HG03095 (cell line): ENCODE results near the gene ZNF148.

Experiments
- ATAC-seq: cut with Tn5 transposase; IDR thresholded peaks from one replicate; pipeline ENCODE4 v1.9.1; 2021; ENCODE audit warnings: moderate library complexity; ENCODE audit not compliant: unreplicated experiment

ZNF148 gene

GRCh38 chr3:125334675-125335560 is 40.2 kb downstream of the ZNF148 start:
- no peak for ATAC-seq

GRCh38 chr3:125332504-125332903 is 42.6 kb downstream of the ZNF148 start:
- ATAC-seq, result no peak

- no peak for ATAC-seq
Measured at GRCh38 chr3:125331243-125331642, 43.9 kb downstream of the ZNF148 start.

- no peak for ATAC-seq
Measured at GRCh38 chr3:125326957-125327356, 48.2 kb downstream of the ZNF148 start.

- ATAC-seq, result no peak
Measured at GRCh38 chr3:125325746-125326145, 49.4 kb downstream of the ZNF148 start.

- no peak for ATAC-seq
Measured at GRCh38 chr3:125324341-125324740, 50.8 kb downstream of the ZNF148 start.

GRCh38 chr3:125322917-125323316 is 52.2 kb downstream of the ZNF148 start:
- no peak for ATAC-seq

- ATAC-seq, result no peak
Measured at GRCh38 chr3:125322166-125322565, 53.0 kb downstream of the ZNF148 start.

- ATAC-seq, result no peak
Measured at GRCh38 chr3:125319765-125320164, 55.4 kb downstream of the ZNF148 start.

GRCh38 chr3:125318871-125319270 is 56.3 kb downstream of the ZNF148 start:
- no peak for ATAC-seq

- ATAC-seq, result no peak
Measured at GRCh38 chr3:125318167-125318865, 56.8 kb downstream of the ZNF148 start.

GRCh38 chr3:125317761-125318160 is 57.4 kb downstream of the ZNF148 start:
- no peak for ATAC-seq

GRCh38 chr3:125316949-125317348 is 58.2 kb downstream of the ZNF148 start:
- no peak for ATAC-seq

- ATAC-seq, result no peak
Measured at GRCh38 chr3:125316246-125316645, 58.9 kb downstream of the ZNF148 start.

GRCh38 chr3:125313060-125313635 is 62.0 kb downstream of the ZNF148 start:
- no peak for ATAC-seq

GRCh38 chr3:125310623-125311081 is 64.5 kb downstream of the ZNF148 start:
- no peak for ATAC-seq

- ATAC-seq, result no peak
Measured at GRCh38 chr3:125309476-125309875, 65.6 kb downstream of the ZNF148 start.

- no peak for ATAC-seq
Measured at GRCh38 chr3:125306620-125307019, 68.5 kb downstream of the ZNF148 start.

GRCh38 chr3:125302932-125303331 is 72.2 kb downstream of the ZNF148 start:
- no peak for ATAC-seq

GRCh38 chr3:125300416-125300815 is 74.7 kb downstream of the ZNF148 start:
- ATAC-seq, result no peak

GRCh38 chr3:125294411-125294810 is 80.7 kb downstream of the ZNF148 start:
- no peak for ATAC-seq

- no peak for ATAC-seq
Measured at GRCh38 chr3:125292015-125292414, 83.1 kb downstream of the ZNF148 start.
